Astrocyte (in vitro differentiated cells and primary cell): ENCODE data around the gene OXLD1. TPM values are rescaled to one million over a fixed set of nuclear protein-coding genes. Genes with fewer than 3 reads are reported as not detected.
A peak's percentile ranks its signal among the peaks of the same experiment; 100 is the strongest.

Source experiments
- DNase-seq: peaks from one replicate; pipeline ENCODE4 v3.0.0-alpha.2; 2010; ENCODE audit warnings: low read depth
- FAIRE-seq: peaks from 2 replicates; lab custom pipeline; 2011; peaks lifted over from hg19 to GRCh38; lab: Jason Lieb, UNC
- H2AFZ ChIP-seq: 2 replicates; pipeline ENCODE4 v1.6.0; 2012; ENCODE audit warnings: low read depth, low read length, inconsistent platforms
- H3K27ac ChIP-seq: 2 replicates; pipeline ENCODE4 v1.5.1; 2011; ENCODE audit warnings: low read depth, low read length, inconsistent platforms
- H3K27me3 ChIP-seq: 2 replicates; pipeline ENCODE4 v1.6.0; 2011; ENCODE audit warnings: low read length, inconsistent platforms; ENCODE audit not compliant: insufficient read depth
- H3K36me3 ChIP-seq: 2 replicates; pipeline ENCODE4 v1.5.1; 2011; ENCODE audit warnings: low read length, inconsistent platforms; ENCODE audit not compliant: insufficient read depth
- H3K4me1 ChIP-seq: 2 replicates; pipeline ENCODE4 v1.5.1; 2011; ENCODE audit warnings: low read length, inconsistent platforms; ENCODE audit not compliant: insufficient read depth
- H3K4me2 ChIP-seq: 2 replicates; pipeline ENCODE4 v1.6.0; 2012; ENCODE audit warnings: low read length, inconsistent platforms
- H3K4me3 ChIP-seq: 2 replicates; pipeline ENCODE4 v1.5.1; 2011; ENCODE audit warnings: low read depth, mild to moderate bottlenecking, low read length, inconsistent platforms; ENCODE audit not compliant: insufficient read depth
- H3K79me2 ChIP-seq: 2 replicates; pipeline ENCODE4 v1.6.0; 2012; ENCODE audit warnings: mild to moderate bottlenecking, low read length, inconsistent platforms; ENCODE audit not compliant: insufficient read depth
- H3K9ac ChIP-seq: 2 replicates; pipeline ENCODE4 v1.6.0; 2012; ENCODE audit warnings: mild to moderate bottlenecking, low read length, inconsistent platforms
- H3K9me3 ChIP-seq: 2 replicates; pipeline ENCODE4 v1.5.1; 2012; ENCODE audit warnings: low read depth, mild to moderate bottlenecking, low read length, inconsistent platforms; ENCODE audit not compliant: insufficient read depth
- H4K20me1 ChIP-seq: 2 replicates; pipeline ENCODE4 v1.6.0; 2012; ENCODE audit warnings: low read length, inconsistent platforms; ENCODE audit not compliant: insufficient read depth
- H3K27ac Mint-ChIP-seq: one replicate; pipeline ENCODE4 v1.8.0; 2021; ENCODE audit warnings: mild to moderate bottlenecking, mixed read lengths; ENCODE audit not compliant: unreplicated experiment
- H3K27me3 Mint-ChIP-seq: one replicate; pipeline ENCODE4 v1.8.0; 2021; ENCODE audit warnings: low read depth, mixed read lengths; ENCODE audit not compliant: unreplicated experiment
- H3K36me3 Mint-ChIP-seq: one replicate; pipeline ENCODE4 v1.8.0; 2021; ENCODE audit warnings: low read depth, mixed read lengths; ENCODE audit not compliant: unreplicated experiment
- H3K4me1 Mint-ChIP-seq: one replicate; pipeline ENCODE4 v1.8.0; 2021; ENCODE audit warnings: low read depth, mixed read lengths; ENCODE audit not compliant: unreplicated experiment
- H3K4me3 Mint-ChIP-seq: one replicate; pipeline ENCODE4 v1.8.0; 2021; ENCODE audit warnings: mild to moderate bottlenecking, moderate library complexity, mixed read lengths; ENCODE audit not compliant: unreplicated experiment
- H3K9me3 Mint-ChIP-seq: one replicate; pipeline ENCODE4 v1.8.0; 2021; ENCODE audit warnings: mild to moderate bottlenecking, mixed read lengths; ENCODE audit not compliant: unreplicated experiment
- EZH2 ChIP-seq: IDR thresholded peaks from 2 replicates; pipeline ENCODE4 v1.6.1; 2012; ENCODE audit warnings: mild to moderate bottlenecking, low read length, inconsistent platforms; ENCODE audit not compliant: insufficient read depth
- microRNA-seq: library from miRNA; unstranded; fragments of <30 nt; microRNA quantifications from one replicate; pipeline ENCODE4 v1.2.0, GENCODE V29; 2020
- total RNA-seq: library from RNA; stranded (reverse); gene quantifications from 2 replicates; pipeline ENCODE4 v1.2.1, GENCODE V29; 2021
- TF ChIP-seq, protein P1 (sequence below): IDR thresholded peaks from 2 replicates; pipeline ENCODE4 v1.5.1; 2011; ENCODE audit warnings: low read depth, mild to moderate bottlenecking, inconsistent platforms, low read length, moderate library complexity; ENCODE audit not compliant: insufficient read depth

Gene OXLD1
- total RNA-seq, 1 donor from 2014 or later, result 22.0 TPM

DNA sequence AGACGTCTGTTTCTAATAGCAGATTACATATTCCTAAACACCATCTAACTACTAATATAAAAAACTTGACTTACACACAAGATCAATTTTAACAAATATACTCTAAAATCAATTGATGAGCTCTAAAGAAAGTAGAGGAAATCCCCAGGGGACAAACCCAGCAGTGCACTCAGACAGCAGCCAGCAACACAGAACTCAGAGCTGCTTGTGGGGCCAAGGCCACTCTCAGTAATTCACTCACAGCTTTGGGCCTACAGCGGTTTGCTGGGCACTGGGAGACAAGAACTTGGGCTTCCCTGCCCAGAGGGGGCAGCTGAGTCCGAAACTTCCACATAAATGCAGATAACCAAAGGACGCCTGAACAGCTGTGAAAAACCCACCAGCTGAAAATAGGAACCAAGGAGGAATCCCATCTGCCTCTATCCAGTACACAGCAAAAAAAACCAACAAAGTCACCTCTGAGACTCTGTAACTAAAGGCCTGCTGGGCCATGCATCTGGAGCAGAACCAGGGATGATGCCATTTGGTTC, 50.9 kb downstream of the OXLD1 start:
- Histone ChIP-seq H3K79me2 (peaks cover 60% of the 10 kb centered on the region), H3K9ac (no peak overlapping the region), H3K4me1 (peaks cover 3% of the 10 kb centered on the region), H3K4me3 (no peak overlapping the region), H3K27me3 (no peaks in the 10 kb centered on the region), H3K9me3 (no peaks in the 10 kb centered on the region), H3K36me3 (peaks cover 18% of the 10 kb centered on the region), H3K27ac (no peak overlapping the region), H4K20me1 (peaks cover 60% of the 10 kb centered on the region), H3K4me2 (no peak overlapping the region), H2AFZ (no peak overlapping the region)
- Mint-ChIP-seq H3K27ac (no peak overlapping the region), H3K4me3 (no peak overlapping the region), H3K36me3 (peaks cover 29% of the 10 kb centered on the region), H3K9me3 (no peaks in the 10 kb centered on the region), H3K27me3 (no peaks in the 10 kb centered on the region), H3K4me1 (peaks cover 21% of the 10 kb centered on the region)
- FAIRE-seq, result no peak
- DNase-seq, result no peak
- TF ChIP-seq EZH2, result no peak
- TF ChIP-seq, protein P1, sequence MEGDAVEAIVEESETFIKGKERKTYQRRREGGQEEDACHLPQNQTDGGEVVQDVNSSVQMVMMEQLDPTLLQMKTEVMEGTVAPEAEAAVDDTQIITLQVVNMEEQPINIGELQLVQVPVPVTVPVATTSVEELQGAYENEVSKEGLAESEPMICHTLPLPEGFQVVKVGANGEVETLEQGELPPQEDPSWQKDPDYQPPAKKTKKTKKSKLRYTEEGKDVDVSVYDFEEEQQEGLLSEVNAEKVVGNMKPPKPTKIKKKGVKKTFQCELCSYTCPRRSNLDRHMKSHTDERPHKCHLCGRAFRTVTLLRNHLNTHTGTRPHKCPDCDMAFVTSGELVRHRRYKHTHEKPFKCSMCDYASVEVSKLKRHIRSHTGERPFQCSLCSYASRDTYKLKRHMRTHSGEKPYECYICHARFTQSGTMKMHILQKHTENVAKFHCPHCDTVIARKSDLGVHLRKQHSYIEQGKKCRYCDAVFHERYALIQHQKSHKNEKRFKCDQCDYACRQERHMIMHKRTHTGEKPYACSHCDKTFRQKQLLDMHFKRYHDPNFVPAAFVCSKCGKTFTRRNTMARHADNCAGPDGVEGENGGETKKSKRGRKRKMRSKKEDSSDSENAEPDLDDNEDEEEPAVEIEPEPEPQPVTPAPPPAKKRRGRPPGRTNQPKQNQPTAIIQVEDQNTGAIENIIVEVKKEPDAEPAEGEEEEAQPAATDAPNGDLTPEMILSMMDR, result no peak

Small RNA genes within 50 kb of the gene (microRNA-seq; reads per million reads assigned to microRNA genes)
- gene MIR6786, result 3.3 reads per million, percentile 9 among the genes with 10 or more reads in this experiment

Other genes starting within 250 kb of the OXLD1 start
- gene ACTG1, start 153.8 kb downstream of the OXLD1 start, total RNA-seq, result 7,049 and 7,369 TPM in 2 replicates
- 5.6 and 8.0 TPM in 2 replicates for gene FSCN2, start 138.2 kb downstream of the OXLD1 start, total RNA-seq
- 35.8 and 38.9 TPM in 2 replicates for gene FAAP100, start 114.3 kb downstream of the OXLD1 start, total RNA-seq
- gene NPLOC4, start 29.5 kb downstream of the OXLD1 start, total RNA-seq, result 125 and 127 TPM in 2 replicates
- 2.7 and 3.2 TPM in 2 replicates for gene TSPAN10, start 29.4 kb downstream of the OXLD1 start, total RNA-seq
- not detected in 2 replicates for gene PDE6G, start 10.1 kb downstream of the OXLD1 start, total RNA-seq
- gene CCDC137, start 132 bp upstream of the OXLD1 start, total RNA-seq, result 25.2 and 29.4 TPM in 2 replicates
- gene ARL16, start 17.2 kb upstream of the OXLD1 start, total RNA-seq, result 38.6 and 40.4 TPM in 2 replicates
- 106 and 122 TPM in 2 replicates for gene HGS, start 17.4 kb upstream of the OXLD1 start, total RNA-seq
- gene MRPL12, start 36.8 kb upstream of the OXLD1 start, total RNA-seq, result 69.9 and 71.3 TPM in 2 replicates
- gene SLC25A10, start 45.7 kb upstream of the OXLD1 start, total RNA-seq, result 7.9 and 9.3 TPM in 2 replicates
- gene GCGR, start 137.5 kb upstream of the OXLD1 start, total RNA-seq, result not detected in 2 replicates
- gene MCRIP1, start 166.7 kb upstream of the OXLD1 start, total RNA-seq, result 106 and 113 TPM in 2 replicates
- 0.65 TPM in 1 of 2 replicates, not detected in the other for gene PPP1R27, start 168.4 kb upstream of the OXLD1 start, total RNA-seq
- gene P4HB, start 193.9 kb upstream of the OXLD1 start, total RNA-seq, result 1,268 and 1,504 TPM in 2 replicates
- 352 and 367 TPM in 2 replicates for gene ARHGDIA, start 204.7 kb upstream of the OXLD1 start, total RNA-seq
- gene ALYREF, start 225.0 kb upstream of the OXLD1 start, total RNA-seq, result 86.4 and 110 TPM in 2 replicates
- gene ANAPC11, start 225.1 kb upstream of the OXLD1 start, total RNA-seq, result 104 and 113 TPM in 2 replicates
- gene NPB, start 235.6 kb upstream of the OXLD1 start, total RNA-seq, result 2.0 and 2.7 TPM in 2 replicates
- gene PCYT2, start 244.8 kb upstream of the OXLD1 start, total RNA-seq, result 26.0 and 31.6 TPM in 2 replicates